A549 (cell line): Measurements from ENCODE around the gene HSPA4L. TPM values are rescaled to one million over a fixed set of nuclear protein-coding genes. Genes with fewer than 3 reads are reported as not detected.
A peak's percentile ranks its signal among the peaks of the same experiment; 100 is the strongest.

Source experiments
- ATAC-seq, 2 experiments: fragments of 200-7000 bp in 1 of 2; fragments of >200 bp in 1 of 2; cut with Nextera tagmentation in 1 of 2; cut with Tn5 transposase in 1 of 2; 3 replicates each; pipeline versions ENCODE4 v1.8.0 to v1.9.1; 2018 to 2020; ENCODE audit warnings: mild to moderate bottlenecking in 1 of 2, moderate library complexity in 1 of 2
- CTCF ChIA-PET: fragments of 300-600 bp; sonication (Branson Sonifier 250); formaldehyde crosslinking; extraction: SDS; loops from one replicate; lab custom pipeline; 2021; ENCODE audit warnings: antibody characterized with exemption, inconsistent platforms; lab: Yijun Ruan, JAX
- POLR2A ChIA-PET: fragments of 350-600 bp; formaldehyde crosslinking; extraction: SDS; loops from one replicate; lab custom pipeline; 2021; ENCODE audit warnings: antibody characterized with exemption, inconsistent platforms; lab: Yijun Ruan, JAX
- DNase-seq, 2 experiments: peaks; one replicate each; pipeline versions ENCODE4 v3.0.0 to v3.0.0-alpha.2; 2011 to 2016; ENCODE audit warnings: low read depth in 1 of 2, low spot score in 1 of 2
- FAIRE-seq: peaks from 2 replicates; lab custom pipeline; 2011; peaks lifted over from hg19 to GRCh38; lab: Jason Lieb, UNC
- H3K27ac ChIP-seq, 2 experiments: fragments of >200 bp; sonication (Bioruptor Twin); formaldehyde crosslinking; 3 replicates each; pipeline ENCODE4 v1.5.1; 2016 to 2017
- H3K4me1 ChIP-seq: fragments of >200 bp; sonication (Bioruptor Twin); formaldehyde crosslinking; 3 replicates; pipeline ENCODE4 v1.6.1; 2016
- H3K4me2 ChIP-seq: fragments of >200 bp; sonication (Bioruptor Twin); formaldehyde crosslinking; 3 replicates; pipeline ENCODE4 v1.6.1; 2016
- H3K4me3 ChIP-seq: fragments of >200 bp; sonication (Bioruptor Twin); formaldehyde crosslinking; 3 replicates; pipeline ENCODE4 v1.5.1; 2016
- H3K9me3 ChIP-seq: fragments of >200 bp; sonication (Bioruptor Twin); formaldehyde crosslinking; 3 replicates; pipeline ENCODE4 v1.6.1; 2016
- BHLHE40 ChIP-seq: IDR thresholded peaks from 2 replicates; pipeline ENCODE4 v1.6.1; 2012; ENCODE audit warnings: low read depth, low read length, inconsistent platforms
- CBX2 ChIP-seq: fragments of 200-600 bp; sonication (generic); IDR thresholded peaks from 2 replicates; pipeline ENCODE4 v1.6.1; 2016; ENCODE audit warnings: low read depth, mild to moderate bottlenecking, borderline replicate concordance
- CBX8 ChIP-seq: fragments of 200-600 bp; sonication (generic); IDR thresholded peaks from 2 replicates; pipeline ENCODE4 v1.6.1; 2016
- CHD4 ChIP-seq: fragments of 200-600 bp; sonication (generic); IDR thresholded peaks from 2 replicates; pipeline ENCODE4 v1.6.1; 2016; ENCODE audit warnings: antibody characterized with exemption, mild to moderate bottlenecking, borderline replicate concordance
- CTCF ChIP-seq: fragments of >200 bp; sonication (Bioruptor Twin); formaldehyde crosslinking; IDR thresholded peaks from 3 replicates; pipeline ENCODE4 v1.5.1; 2016
- EHF ChIP-seq: fragments of 250-450 bp; sonication (Bioruptor Pico); IDR thresholded peaks from 2 replicates; pipeline ENCODE4 v1.5.0; 2020; ENCODE audit warnings: mild to moderate bottlenecking
- ELK1 ChIP-seq: fragments of 150-350 bp; IDR thresholded peaks from 2 replicates; pipeline ENCODE4 v1.6.1; 2014; ENCODE audit warnings: low read depth, mild to moderate bottlenecking, low read length
- EP300 ChIP-seq, 2 experiments: fragments of >200 bp; sonication (Bioruptor Twin); formaldehyde crosslinking; IDR thresholded peaks; 2 replicates in 1 of 2; 3 replicates in 1 of 2; pipeline ENCODE4 v1.6.1; 2016 to 2017
- FOSL2 ChIP-seq, 2 experiments: fragments of 450-650 bp in 1 of 2; fragments of >200 bp in 1 of 2; sonication (Bioruptor Twin) in 1 of 2; formaldehyde crosslinking; IDR thresholded peaks; 2 replicates each; pipeline versions ENCODE4 v1.5.0 to v1.6.1; 2016 to 2020; ENCODE audit warnings: mild to moderate bottlenecking in 1 of 2, moderate library complexity in 1 of 2
- GATA3 ChIP-seq: IDR thresholded peaks from 2 replicates; pipeline ENCODE4 v1.6.1; 2012; ENCODE audit warnings: borderline replicate concordance
- HDAC2 ChIP-seq: fragments of 200-600 bp; sonication (generic); IDR thresholded peaks from 2 replicates; pipeline ENCODE4 v1.6.1; 2016
- HOXB13 ChIP-seq: fragments of 250-450 bp; sonication (Bioruptor Pico); IDR thresholded peaks from 2 replicates; pipeline ENCODE4 v1.5.0; 2020; ENCODE audit warnings: low read depth, mild to moderate bottlenecking, moderate library complexity
- HOXB5 ChIP-seq: fragments of 250-450 bp; sonication (Bioruptor Pico); IDR thresholded peaks from 2 replicates; pipeline ENCODE4 v1.5.0; 2020; ENCODE audit warnings: mild to moderate bottlenecking, moderate library complexity
- JUN ChIP-seq, 2 experiments: fragments of >200 bp; sonication (Bioruptor Twin); formaldehyde crosslinking; IDR thresholded peaks; 2 replicates in 1 of 2; 3 replicates in 1 of 2; pipeline ENCODE4 v1.6.1; 2016 to 2017
- KDM1A ChIP-seq: fragments of 200-600 bp; sonication (generic); IDR thresholded peaks from 2 replicates; pipeline ENCODE4 v1.6.1; 2016; ENCODE audit warnings: low read depth, mild to moderate bottlenecking
- MAX ChIP-seq: IDR thresholded peaks from 2 replicates; pipeline ENCODE4 v1.6.1; 2012
- MAZ ChIP-seq: fragments of 150-350 bp; IDR thresholded peaks from 2 replicates; pipeline ENCODE4 v1.6.1; 2014; ENCODE audit warnings: antibody characterized with exemption, low read depth, low read length, borderline replicate concordance
- NFE2L2 ChIP-seq: fragments of 150-350 bp; conservative IDR thresholded peaks from 2 replicates; pipeline ENCODE4 v1.6.1; 2014; ENCODE audit warnings: low read length
- NPAS2 ChIP-seq: fragments of 250-450 bp; sonication (Bioruptor Pico); IDR thresholded peaks from 2 replicates; pipeline ENCODE4 v1.8.0; 2022; ENCODE audit warnings: mild to moderate bottlenecking, moderate library complexity, borderline replicate concordance
- NR3C1 ChIP-seq: fragments of >200 bp; sonication (Bioruptor Twin); formaldehyde crosslinking; IDR thresholded peaks from 3 replicates; pipeline ENCODE4 v1.6.1; 2017
- PHF8 ChIP-seq: fragments of 200-600 bp; sonication (generic); IDR thresholded peaks from 2 replicates; pipeline ENCODE4 v1.6.1; 2016; ENCODE audit warnings: low read depth, mild to moderate bottlenecking, antibody characterized with exemption, moderate library complexity, borderline replicate concordance
- POLR2A ChIP-seq: IDR thresholded peaks from 2 replicates; pipeline ENCODE4 v1.6.1; 2012; ENCODE audit warnings: mild to moderate bottlenecking, low read length
- RAD21 ChIP-seq, 2 experiments: fragments of >200 bp in 1 of 2; sonication (Bioruptor Twin) in 1 of 2; formaldehyde crosslinking in 1 of 2; IDR thresholded peaks in 1 of 2; conservative IDR thresholded peaks in 1 of 2; 2 replicates in 1 of 2; 3 replicates in 1 of 2; pipeline ENCODE4 v1.6.1; 2012 to 2018; ENCODE audit warnings: inconsistent platforms in 1 of 2
- RFX5 ChIP-seq: fragments of 450-650 bp; IDR thresholded peaks from 2 replicates; pipeline ENCODE4 v1.7.1; 2014; ENCODE audit warnings: antibody characterized with exemption, mild to moderate bottlenecking, moderate library complexity
- SMC3 ChIP-seq: fragments of >200 bp; sonication (Bioruptor Twin); formaldehyde crosslinking; IDR thresholded peaks from 3 replicates; pipeline ENCODE4 v1.6.1; 2018; ENCODE audit warnings: inconsistent platforms
- TFCP2L1 ChIP-seq: fragments of 250-450 bp; sonication (Bioruptor Pico); IDR thresholded peaks from 2 replicates; pipeline ENCODE4 v1.5.0; 2021; ENCODE audit warnings: mild to moderate bottlenecking
- TP53 ChIP-seq: fragments of 250-450 bp; sonication (Bioruptor Pico); IDR thresholded peaks from 2 replicates; pipeline ENCODE4 v1.5.0; 2021; ENCODE audit warnings: mild to moderate bottlenecking, moderate library complexity
- USF2 ChIP-seq: fragments of 450-650 bp; IDR thresholded peaks from 2 replicates; pipeline ENCODE4 v1.6.1; 2014; ENCODE audit warnings: antibody characterized with exemption
- ZC3H11A ChIP-seq: fragments of 450-650 bp; IDR thresholded peaks from 2 replicates; pipeline ENCODE4 v1.6.1; 2014; ENCODE audit warnings: antibody characterized with exemption, mild to moderate bottlenecking
- ZFP36 ChIP-seq: fragments of 450-650 bp; IDR thresholded peaks from 2 replicates; pipeline ENCODE4 v1.6.1; 2014; ENCODE audit warnings: borderline replicate concordance; ENCODE audit not compliant: partially characterized antibody
- ZNF302 ChIP-seq: fragments of 250-450 bp; sonication (Bioruptor Pico); IDR thresholded peaks from 2 replicates; pipeline ENCODE4 v1.9.0; 2021; ENCODE audit warnings: inconsistent platforms, mild to moderate bottlenecking, moderate library complexity
- ZSCAN20 ChIP-seq: fragments of 250-450 bp; sonication (Bioruptor Pico); IDR thresholded peaks from 2 replicates; pipeline ENCODE4 v1.8.0; 2022; ENCODE audit warnings: mild to moderate bottlenecking, moderate library complexity
- WGBS: methylation state at CpG from one replicate; pipeline ENCODE4 v1.1.6; 2017; ENCODE audit errors: missing lambda C conversion rate; 5-methylcytosine and 5-hydroxymethylcytosine counted together
- polyA plus RNA-seq, 4 experiments: library from polyadenylated mRNA; depleted of rRNA in 3 of 4; stranded (reverse); fragments of >200 nt; fragmentation: RNase III in 1 of 4; extraction: RNeasy Plus Mini Kit Qiagen cat#74134 plus additional on column Dnase treatment in 1 of 4; gene quantifications; 2 replicates in 3 of 4; 3 replicates in 1 of 4; pipeline ENCODE4 v1.2.3, GENCODE V29; 2011 to 2017

HSPA4L gene
- polyA plus RNA-seq, 2 of the 4 experiments (the other 2 are of a cell fraction) = 10.9 to 12.1 TPM

- TF ChIP-seq CBX2 = no peak
- TF ChIP-seq NPAS2 (CRISPR knock-in tag) = no peak
- TF ChIP-seq BHLHE40 = no peak
- no peak for TF ChIP-seq CBX8
- TF ChIP-seq HOXB13 (CRISPR knock-in tag) = no peak
- TF ChIP-seq EHF = no peak
- TF ChIP-seq ZNF302 = no peak
- TF ChIP-seq JUN (IDR thresholded peaks at IDR 0.05) = no peak
- TF ChIP-seq CTCF = no peak
- no peak for TF ChIP-seq CHD4
- no peak for TF ChIP-seq PHF8
- no peak for TF ChIP-seq MAX
- no peak for TF ChIP-seq TP53 (CRISPR knock-in tag)
- no peak for TF ChIP-seq ELK1
- TF ChIP-seq KDM1A = no peak
- no peak for TF ChIP-seq MAZ
- TF ChIP-seq GATA3 = no peak
- TF ChIP-seq RAD21 (conservative IDR thresholded peaks at IDR 0.05 in 1 of 2, IDR thresholded peaks at IDR 0.05 in 1 of 2) = no peak
- no peak for TF ChIP-seq HDAC2
- no peak for TF ChIP-seq SMC3
- ATAC-seq (no peak), FAIRE-seq (no peak), DNase-seq (no peak)
- H3K4me3 ChIP-seq = no peak overlapping the region
- 0 out of 3 replicates have a peak overlapping the region, but pooled peaks have one; percentile 5 for H3K4me2 ChIP-seq
- CTCF ChIA-PET = no interaction called here
- peaks cover 10% of the 10 kb centered on the region; the same call in 2 of the 3 replicates for H3K4me1 ChIP-seq
- no peak overlapping the region for H3K27ac ChIP-seq
- no peaks in the 10 kb centered on the region for H3K9me3 ChIP-seq
- POLR2A ChIA-PET = no interaction called here
These were observed 88.2 kb downstream of the HSPA4L start for GRCh38 chr4:127870281-127870680.

GRCh38 chr4:127870688-127871087 is 88.6 kb downstream of the HSPA4L start:
- ChIA-PET POLR2A (no interaction called here), CTCF (no interaction called here)
- Histone ChIP-seq H3K4me2 (peak overlapping the region; percentile 5; the same call in 1 of the 3 replicates), H3K27ac (no peak overlapping the region), H3K4me3 (no peak overlapping the region), H3K4me1 (peaks cover 10% of the 10 kb centered on the region; the same call in 2 of the 3 replicates), H3K9me3 (no peaks in the 10 kb centered on the region)
- WGBS = 82% methylated on average over 3 of the region's 3 CpGs
- FAIRE-seq (no peak), DNase-seq (peak in 1 of 2 experiments; percentile 6), ATAC-seq (peak in 1 of 2 experiments; percentile 46; a peak in 2 of 6 replicates)
- TF ChIP-seq NFE2L2 (no peak), CBX2 (no peak), SMC3 (no peak), NR3C1 (no peak)

GRCh38 chr4:127875791-127876190 is 93.7 kb downstream of the HSPA4L start:
- H3K4me1 ChIP-seq = peaks cover 7% of the 10 kb centered on the region; the same call in 2 of the 3 replicates
- H3K4me2 ChIP-seq = no peak overlapping the region
- no peak for DNase-seq
- ChIA-PET POLR2A (no interaction called here), CTCF (no interaction called here)
- H3K27ac ChIP-seq = no peak overlapping the region
- H3K4me3 ChIP-seq = no peak overlapping the region
- no peak for ATAC-seq
- no peak for FAIRE-seq
- H3K9me3 ChIP-seq = no peaks in the 10 kb centered on the region
- TF ChIP-seq USF2 = no peak
- TF ChIP-seq EP300 (IDR thresholded peaks at IDR 0.05) = no peak
- TF ChIP-seq POLR2A = no peak
- no peak for TF ChIP-seq RAD21 (conservative IDR thresholded peaks at IDR 0.05 in 1 of 2, IDR thresholded peaks at IDR 0.05 in 1 of 2)
- no peak for TF ChIP-seq CTCF
- TF ChIP-seq ZC3H11A = no peak
- no peak for TF ChIP-seq FOSL2 (IDR thresholded peaks at IDR 0.05)
- no peak for TF ChIP-seq FOSL2 (CRISPR knock-in tag; IDR thresholded peaks at IDR 0.05)
- no peak for TF ChIP-seq ZFP36
- no peak for TF ChIP-seq RFX5
- no peak for TF ChIP-seq TFCP2L1 (CRISPR knock-in tag)
- TF ChIP-seq ZSCAN20 (CRISPR knock-in tag) = no peak
- no peak for TF ChIP-seq HOXB5 (CRISPR knock-in tag)
- no peak for TF ChIP-seq CBX8
- TF ChIP-seq JUN (IDR thresholded peaks at IDR 0.05) = no peak
